NOMO-1 (cell line): Measurements from ENCODE around the gene RPS19BP1.

ENCODE experiments used
- DNase-seq, 2 experiments: peaks; one replicate each; lab custom pipeline; 2025; ENCODE audit not compliant: unreplicated experiment in 2 of 2; lab: John Stamatoyannopoulos, UW

RPS19BP1 gene

GRCh38 chr22:39559456-39560105, 27.0 kb upstream of the RPS19BP1 start:
- no peak for DNase-seq

GRCh38 chr22:39558950-39559349, 26.4 kb upstream of the RPS19BP1 start:
- DNase-seq = no peak

GRCh38 chr22:39558254-39558727, 25.7 kb upstream of the RPS19BP1 start:
- no peak for DNase-seq

GRCh38 chr22:39556970-39557841, 24.7 kb upstream of the RPS19BP1 start:
- no peak for DNase-seq

GRCh38 chr22:39554151-39554550, 21.6 kb upstream of the RPS19BP1 start:
- no peak for DNase-seq

GRCh38 chr22:39553429-39553828, 20.9 kb upstream of the RPS19BP1 start:
- DNase-seq = no peak

- no peak for DNase-seq
Observed at GRCh38 chr22:39547587-39547947, 15.0 kb upstream of the RPS19BP1 start.

- no peak for DNase-seq
Observed at GRCh38 chr22:39546889-39547586, 14.5 kb upstream of the RPS19BP1 start.

GRCh38 chr22:39545386-39546365, 13.1 kb upstream of the RPS19BP1 start:
- peak; percentile 31 to 36 for DNase-seq

- DNase-seq = no peak
Observed at GRCh38 chr22:39543095-39543494, 10.5 kb upstream of the RPS19BP1 start.

GRCh38 chr22:39537975-39538374, 5.4 kb upstream of the RPS19BP1 start:
- no peak for DNase-seq

- no peak for DNase-seq
Observed at GRCh38 chr22:39536711-39537110, 4.2 kb upstream of the RPS19BP1 start.

GRCh38 chr22:39535831-39536449, 3.4 kb upstream of the RPS19BP1 start:
- DNase-seq = no peak

- DNase-seq = no peak
Observed at GRCh38 chr22:39535357-39535725, 2.8 kb upstream of the RPS19BP1 start.

GRCh38 chr22:39534591-39535356, 2.2 kb upstream of the RPS19BP1 start:
- DNase-seq = peak in 1 of 2 experiments; percentile 23

GRCh38 chr22:39534092-39534506, 1.6 kb upstream of the RPS19BP1 start:
- DNase-seq = no peak

- peak; percentile 63 to 79 for DNase-seq
Observed at GRCh38 chr22:39530692-39531331, 1.7 kb downstream of the RPS19BP1 start.

GRCh38 chr22:39530116-39530515, 2.4 kb downstream of the RPS19BP1 start:
- no peak for DNase-seq

- DNase-seq = no peak
Observed at GRCh38 chr22:39529487-39529851, 3.1 kb downstream of the RPS19BP1 start.
